K562 (cell line): ENCODE data around the gene TFAP2A. TPM values are rescaled to one million over a fixed set of nuclear protein-coding genes. Genes with fewer than 3 reads are reported as not detected.
A peak's percentile ranks its signal among the peaks of the same experiment; 100 is the strongest.

Experiments used
- ATAC-seq: fragments of 200-7000 bp; cut with Tn5 transposase; 3 replicates; pipeline ENCODE4 v1.9.1; 2020; ENCODE audit warnings: moderate library complexity
- BruUV-seq: library from RNA; stranded (reverse); fragments of 400-500 nt; replicated peaks from 2 replicates; lab custom pipeline; 2021; lab: Mats Ljungman, UMichigan
- CTCF ChIA-PET: fragments of 300-600 bp; formaldehyde crosslinking; extraction: SDS; loops from one replicate; lab custom pipeline; 2021; ENCODE audit warnings: low intra/inter-chr PET ratio; lab: Yijun Ruan, JAX
- POLR2A ChIA-PET: fragments of 300-600, 350-650 bp; sonication (Branson Sonifier 250); formaldehyde crosslinking; extraction: SDS; loops from one replicate; lab custom pipeline; 2021; ENCODE audit warnings: antibody characterized with exemption, inconsistent platforms; lab: Yijun Ruan, JAX
- DNase-seq, 4 experiments: peaks; one replicate each; pipeline versions ENCODE4 v3.0.0 to v3.0.0-alpha.2; 2011 to 2018; ENCODE audit warnings: low spot score in 3 of 4, mixed read lengths in 3 of 4; ENCODE audit errors: extremely low read depth in 1 of 4
- FAIRE-seq: peaks from 2 replicates; lab custom pipeline; 2011; peaks lifted over from hg19 to GRCh38; lab: Jason Lieb, UNC
- H2AFZ ChIP-seq: 2 replicates; pipeline ENCODE4 v1.6.0; 2011; ENCODE audit warnings: low read depth, low read length, control low read depth, inconsistent platforms
- H3K27ac ChIP-seq: fragments of 200-600 bp; 3 replicates; pipeline ENCODE4 v1.8.0; 2011; ENCODE audit warnings: low read depth, mild to moderate bottlenecking, control low read depth, inconsistent platforms, low read length, moderate library complexity, mixed read lengths; ENCODE audit errors: extremely low read depth
- H3K27me3 ChIP-seq, 2 experiments: fragments of 300-600 bp in 1 of 2; 2 replicates in 1 of 2; 3 replicates in 1 of 2; pipeline versions ENCODE4 v1.6.0 to v1.8.0; 2011; ENCODE audit warnings: inconsistent platforms in 2 of 2, low read length in 2 of 2, mild to moderate bottlenecking in 1 of 2, mixed read lengths in 1 of 2, moderate library complexity in 1 of 2; ENCODE audit not compliant: control insufficient read depth in 2 of 2, insufficient read depth in 2 of 2
- H3K36me3 ChIP-seq: fragments of 300-600 bp; 3 replicates; pipeline ENCODE4 v1.8.0; 2011; ENCODE audit warnings: mild to moderate bottlenecking, low read length, inconsistent platforms; ENCODE audit not compliant: control insufficient read depth, insufficient read depth
- H3K4me1 ChIP-seq, 2 experiments: fragments of 200-600 bp in 1 of 2; replicated peaks in 1 of 2; 2 replicates in 1 of 2; 3 replicates in 1 of 2; pipeline versions ENCODE4 v1.5.1 to v1.8.0; 2011; ENCODE audit warnings: inconsistent platforms in 2 of 2, low read length in 2 of 2, mild to moderate bottlenecking in 1 of 2, mixed read lengths in 1 of 2, moderate library complexity in 1 of 2; ENCODE audit not compliant: control insufficient read depth in 2 of 2, insufficient read depth in 2 of 2
- H3K4me2 ChIP-seq: 2 replicates; pipeline ENCODE4 v1.6.1; 2011; ENCODE audit warnings: low read length, control low read depth, inconsistent platforms, mixed read lengths; ENCODE audit not compliant: insufficient read depth
- H3K4me3 ChIP-seq: fragments of 200-600 bp; sonication (generic), shearing (Covaris generic); 2 replicates; pipeline ENCODE4 v1.5.1; 2016; ENCODE audit warnings: control low read depth, inconsistent platforms
- H3K79me2 ChIP-seq: fragments of 200-600 bp; 3 replicates; pipeline ENCODE4 v1.8.0; 2011; ENCODE audit warnings: low read length, inconsistent platforms; ENCODE audit not compliant: control insufficient read depth, insufficient read depth
- H3K9ac ChIP-seq, 2 experiments: 2 replicates each; pipeline versions ENCODE4 v1.6.0 to v1.6.1; 2011; ENCODE audit warnings: low read depth in 2 of 2, low read length in 2 of 2, control low read depth in 1 of 2, inconsistent platforms in 1 of 2, mild to moderate bottlenecking in 1 of 2, mixed read lengths in 1 of 2; ENCODE audit not compliant: insufficient read depth in 1 of 2
- H3K9me1 ChIP-seq: one replicate; pipeline ENCODE4 v1.6.0; 2011; ENCODE audit warnings: inconsistent platforms, mild to moderate bottlenecking, low read length, moderate library complexity; ENCODE audit not compliant: control insufficient read depth, insufficient read depth
- H3K9me3 ChIP-seq: replicated peaks from 2 replicates; pipeline ENCODE4 v1.5.1; 2011; ENCODE audit warnings: low read depth, low read length, inconsistent platforms; ENCODE audit not compliant: control insufficient read depth, insufficient read depth
- H4K20me1 ChIP-seq: replicated peaks from 2 replicates; pipeline ENCODE4 v1.6.1; 2011; ENCODE audit warnings: low read length, inconsistent platforms, mixed read lengths; ENCODE audit not compliant: control insufficient read depth, insufficient read depth
- EGR1 ChIP-seq: fragments of 450-650 bp; conservative IDR thresholded peaks from 2 replicates; pipeline ENCODE4 v1.6.1; 2017; ENCODE audit warnings: mild to moderate bottlenecking
- HDAC3 ChIP-seq: fragments of 450-650 bp; IDR thresholded peaks from 2 replicates; pipeline ENCODE4 v1.6.1; 2018; ENCODE audit warnings: borderline replicate concordance, mild to moderate bottlenecking, moderate library complexity; ENCODE audit not compliant: partially characterized antibody
- NR1H2 ChIP-seq: sonication (generic); formaldehyde crosslinking; IDR thresholded peaks from 2 replicates; pipeline ENCODE4 v1.4.0; 2020; ENCODE audit warnings: mild to moderate bottlenecking, missing genetic modification reagents
- SOX6 ChIP-seq: fragments of 450-650 bp; IDR thresholded peaks from 2 replicates; pipeline ENCODE4 v1.6.1; 2014; ENCODE audit warnings: mild to moderate bottlenecking
- WGBS: fragments of 100-300 bp; shearing (Covaris generic); methylation state at CpG from one replicate; pipeline ENCODE4 v1.1.6; 2016; ENCODE audit warnings: low coverage, mixed read lengths; ENCODE audit not compliant: insufficient coverage; ENCODE audit errors: missing lambda C conversion rate; 5-methylcytosine and 5-hydroxymethylcytosine counted together
- in situ Hi-C: fragments of 300-500 bp; cut with MboI; formaldehyde crosslinking; loops from 4 replicates; pipeline ENCODE4 v1.15.0; 2018; ENCODE audit warnings: inconsistent platforms, mixed read lengths
- intact Hi-C: fragments of 100-400 bp; cut with micrococcal nuclease; formaldehyde crosslinking; loops from 2 replicates; pipeline ENCODE4 v1.14.2; 2022
- polyA plus RNA-seq, 8 experiments: library from polyadenylated mRNA; depleted of rRNA in 4 of 8; stranded (reverse) in 5 of 8; unstranded in 3 of 8; fragments of >200 nt; fragmentation: Nextera tagmentation in 2 of 8; fragmentation: Illumina TruSeq in 1 of 8; extraction: Ambion mirVana in 2 of 8; extraction: Trizol in 1 of 8; gene quantifications; 2 replicates each; pipeline versions ENCODE4 v1.2.1 to v1.2.3, GENCODE V29; 2011 to 2014; ENCODE audit warnings: inconsistent platforms in 1 of 8, missing spikeins in 1 of 8
- total RNA-seq, 7 experiments: library from RNA; depleted of rRNA in 6 of 7; stranded (reverse); fragments of >200 nt in 6 of 7; fragmentation: Illumina TruSeq in 2 of 7; extraction: Trizol in 2 of 7; gene quantifications; 2 replicates each; pipeline versions ENCODE4 v1.2.1 to v1.2.3, GENCODE V29; 2011 to 2021; ENCODE audit warnings: low replicate concordance in 1 of 7
- TF ChIP-seq, protein P1 (sequence below): fragments of 450-650 bp; IDR thresholded peaks from 2 replicates; pipeline ENCODE4 v1.6.1; 2017; ENCODE audit warnings: antibody characterized with exemption, mild to moderate bottlenecking
- TF ChIP-seq, protein P2 (sequence below), 2 experiments: IDR thresholded peaks; 2 replicates each; pipeline ENCODE4 v1.6.1; 2012; ENCODE audit warnings: improper control_type of control experiment in 2 of 2, low read depth in 2 of 2, low read length in 2 of 2, borderline replicate concordance in 1 of 2

TFAP2A gene
- total and polyA plus RNA-seq, 9 of the 15 experiments (the other 6 are each of a cell fraction or from before 2014, with no cell fraction given): 0.14 to 0.53 (median 0.19) TPM; not detected in 1

GRCh38 chr6:10355115-10355702, 59.7 kb downstream of the TFAP2A start:
- H3K9me1 ChIP-seq: no peaks in the 10 kb centered on the region
- WGBS: 35% methylated on average over 6 of the region's 6 CpGs
- POLR2A ChIA-PET: no interaction called here
- H3K4me1 ChIP-seq: peaks cover 0 to 4% of the 10 kb centered on the region in 2 experiments; a peak in 3 of 5 replicates
- BruUV-seq: no TSS peak
- no peaks in the 10 kb centered on the region for H3K36me3 ChIP-seq
- intact Hi-C loops (no loop called here), in situ Hi-C loops (no loop called here)
- DNase-seq (no peak), ATAC-seq (no peak; the same call in 2 of the 3 replicates), FAIRE-seq (no peak)
- H3K27ac ChIP-seq: no peak overlapping the region
- H2AFZ ChIP-seq: peak overlapping the region; percentile 54
- H3K79me2 ChIP-seq: no peaks in the 10 kb centered on the region
- H3K9ac ChIP-seq: no peak overlapping the region
- no peaks in the 10 kb centered on the region for H4K20me1 ChIP-seq
- CTCF ChIA-PET: no interaction called here
- H3K27me3 ChIP-seq: no peaks in the 10 kb centered on the region
- TF ChIP-seq SOX6: no peak
- TF ChIP-seq, protein P1, sequence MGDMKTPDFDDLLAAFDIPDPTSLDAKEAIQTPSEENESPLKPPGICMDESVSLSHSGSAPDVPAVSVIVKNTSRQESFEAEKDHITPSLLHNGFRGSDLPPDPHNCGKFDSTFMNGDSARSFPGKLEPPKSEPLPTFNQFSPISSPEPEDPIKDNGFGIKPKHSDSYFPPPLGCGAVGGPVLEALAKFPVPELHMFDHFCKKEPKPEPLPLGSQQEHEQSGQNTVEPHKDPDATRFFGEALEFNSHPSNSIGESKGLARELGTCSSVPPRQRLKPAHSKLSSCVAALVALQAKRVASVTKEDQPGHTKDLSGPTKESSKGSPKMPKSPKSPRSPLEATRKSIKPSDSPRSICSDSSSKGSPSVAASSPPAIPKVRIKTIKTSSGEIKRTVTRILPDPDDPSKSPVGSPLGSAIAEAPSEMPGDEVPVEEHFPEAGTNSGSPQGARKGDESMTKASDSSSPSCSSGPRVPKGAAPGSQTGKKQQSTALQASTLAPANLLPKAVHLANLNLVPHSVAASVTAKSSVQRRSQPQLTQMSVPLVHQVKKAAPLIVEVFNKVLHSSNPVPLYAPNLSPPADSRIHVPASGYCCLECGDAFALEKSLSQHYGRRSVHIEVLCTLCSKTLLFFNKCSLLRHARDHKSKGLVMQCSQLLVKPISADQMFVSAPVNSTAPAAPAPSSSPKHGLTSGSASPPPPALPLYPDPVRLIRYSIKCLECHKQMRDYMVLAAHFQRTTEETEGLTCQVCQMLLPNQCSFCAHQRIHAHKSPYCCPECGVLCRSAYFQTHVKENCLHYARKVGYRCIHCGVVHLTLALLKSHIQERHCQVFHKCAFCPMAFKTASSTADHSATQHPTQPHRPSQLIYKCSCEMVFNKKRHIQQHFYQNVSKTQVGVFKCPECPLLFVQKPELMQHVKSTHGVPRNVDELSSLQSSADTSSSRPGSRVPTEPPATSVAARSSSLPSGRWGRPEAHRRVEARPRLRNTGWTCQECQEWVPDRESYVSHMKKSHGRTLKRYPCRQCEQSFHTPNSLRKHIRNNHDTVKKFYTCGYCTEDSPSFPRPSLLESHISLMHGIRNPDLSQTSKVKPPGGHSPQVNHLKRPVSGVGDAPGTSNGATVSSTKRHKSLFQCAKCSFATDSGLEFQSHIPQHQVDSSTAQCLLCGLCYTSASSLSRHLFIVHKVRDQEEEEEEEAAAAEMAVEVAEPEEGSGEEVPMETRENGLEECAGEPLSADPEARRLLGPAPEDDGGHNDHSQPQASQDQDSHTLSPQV: no peak
- TF ChIP-seq NR1H2 (CRISPR knock-in tag): no peak
- TF ChIP-seq EGR1: 0 out of 2 replicates have a peak, but pooled peaks have one; percentile 6
- TF ChIP-seq, protein P2, sequence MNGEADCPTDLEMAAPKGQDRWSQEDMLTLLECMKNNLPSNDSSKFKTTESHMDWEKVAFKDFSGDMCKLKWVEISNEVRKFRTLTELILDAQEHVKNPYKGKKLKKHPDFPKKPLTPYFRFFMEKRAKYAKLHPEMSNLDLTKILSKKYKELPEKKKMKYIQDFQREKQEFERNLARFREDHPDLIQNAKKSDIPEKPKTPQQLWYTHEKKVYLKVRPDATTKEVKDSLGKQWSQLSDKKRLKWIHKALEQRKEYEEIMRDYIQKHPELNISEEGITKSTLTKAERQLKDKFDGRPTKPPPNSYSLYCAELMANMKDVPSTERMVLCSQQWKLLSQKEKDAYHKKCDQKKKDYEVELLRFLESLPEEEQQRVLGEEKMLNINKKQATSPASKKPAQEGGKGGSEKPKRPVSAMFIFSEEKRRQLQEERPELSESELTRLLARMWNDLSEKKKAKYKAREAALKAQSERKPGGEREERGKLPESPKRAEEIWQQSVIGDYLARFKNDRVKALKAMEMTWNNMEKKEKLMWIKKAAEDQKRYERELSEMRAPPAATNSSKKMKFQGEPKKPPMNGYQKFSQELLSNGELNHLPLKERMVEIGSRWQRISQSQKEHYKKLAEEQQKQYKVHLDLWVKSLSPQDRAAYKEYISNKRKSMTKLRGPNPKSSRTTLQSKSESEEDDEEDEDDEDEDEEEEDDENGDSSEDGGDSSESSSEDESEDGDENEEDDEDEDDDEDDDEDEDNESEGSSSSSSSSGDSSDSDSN (IDR thresholded peaks at IDR 0.05; ENCODE audit: borderline replicate concordance in 1 of 2, low read depth in 2 of 2, low read length in 2 of 2): no peak
- no peak for TF ChIP-seq HDAC3
- H3K4me2 ChIP-seq: no peak overlapping the region
- no peaks in the 10 kb centered on the region for H3K9me3 ChIP-seq
- no peak overlapping the region for H3K4me3 ChIP-seq
